Activated B cell treated with CpG ODN at 0.5 μM for 24 hours (primary cell): Measurements from ENCODE around the gene STK38L. TPM values are rescaled to one million over a fixed set of nuclear protein-coding genes. Genes with fewer than 3 reads are reported as not detected.

Experiments
- ATAC-seq: fragments of 200-7000 bp; cut with Tn5 transposase; one replicate; pipeline ENCODE4 v1.10.0; 2021; ENCODE audit warnings: low read depth, mild to moderate bottlenecking, moderate library complexity
- CTCF ChIA-PET: fragments of 350-600 bp; sonication (Branson Sonifier 250); formaldehyde crosslinking; loops from one replicate; lab custom pipeline; 2021; ENCODE audit warnings: antibody characterized with exemption; lab: Charles Lee
- POLR2A ChIA-PET: fragments of 350-600 bp; sonication (Branson Sonifier 250); formaldehyde crosslinking; loops from one replicate; lab custom pipeline; 2021; ENCODE audit warnings: antibody characterized with exemption; lab: Charles Lee
- DNase-seq: peaks from one replicate; pipeline ENCODE4 v3.0.0; 2022
- H3K27ac Mint-ChIP-seq: one replicate; pipeline ENCODE4 v1.8.0; 2020; ENCODE audit warnings: mixed read lengths
- H3K27me3 Mint-ChIP-seq: one replicate; pipeline ENCODE4 v1.8.0; 2021; ENCODE audit warnings: mixed read lengths
- H3K36me3 Mint-ChIP-seq: one replicate; pipeline ENCODE4 v1.8.0; 2021; ENCODE audit warnings: low read depth, mixed read lengths
- H3K4me1 Mint-ChIP-seq: one replicate; pipeline ENCODE4 v1.8.0; 2021; ENCODE audit warnings: mixed read lengths
- H3K4me3 Mint-ChIP-seq: one replicate; pipeline ENCODE4 v1.8.0; 2020; ENCODE audit warnings: mild to moderate bottlenecking, mixed read lengths
- H3K9me3 Mint-ChIP-seq: one replicate; pipeline ENCODE4 v1.8.0; 2020; ENCODE audit warnings: mixed read lengths
- intact Hi-C: fragments of 100-400 bp; cut with micrococcal nuclease; formaldehyde crosslinking; loops from one replicate; pipeline ENCODE4 v1.15.1; 2024
- total RNA-seq: library from RNA; stranded (reverse); gene quantifications from 2 replicates; pipeline ENCODE4 v1.2.3, GENCODE V29; 2022
- TF ChIP-seq, protein P1 (sequence below): fragments of 200-600 bp; IDR thresholded peaks from one replicate; pipeline ENCODE4 v1.8.0; 2022; ENCODE audit warnings: antibody characterized with exemption, mild to moderate bottlenecking

The STK38L gene
- total RNA-seq: 24.2 and 26.3 TPM in 2 replicates

GRCh38 chr12:27243804-27244688, at the start of gene STK38L:
STK38L (plus strand) TSS chr12:27244286; CDS start chr12:27297721, 53,435 bp downstream.
- ChIA-PET CTCF (interaction anchor here (0.7 to 1.1 kb wide), 4 partner anchors 61 to 229 kb away, joined by 3 to 5 read pairs (median 3); no protein-coding TSS in a partner anchor), POLR2A (interaction anchor here (0.8 to 2.8 kb wide), 11 partner anchors 17 to 231 kb away, joined by 3 to 13 read pairs (median 4); partner anchors contain the start of gene MED21)

GRCh38 chr12:27194644-27195043, 49.4 kb upstream of the STK38L start:
- no peaks in the 10 kb centered on the region for H3K9me3 Mint-ChIP-seq
- no peak for ATAC-seq
- ChIA-PET CTCF (no interaction called here), POLR2A (no interaction called here)
- TF ChIP-seq, protein P1, sequence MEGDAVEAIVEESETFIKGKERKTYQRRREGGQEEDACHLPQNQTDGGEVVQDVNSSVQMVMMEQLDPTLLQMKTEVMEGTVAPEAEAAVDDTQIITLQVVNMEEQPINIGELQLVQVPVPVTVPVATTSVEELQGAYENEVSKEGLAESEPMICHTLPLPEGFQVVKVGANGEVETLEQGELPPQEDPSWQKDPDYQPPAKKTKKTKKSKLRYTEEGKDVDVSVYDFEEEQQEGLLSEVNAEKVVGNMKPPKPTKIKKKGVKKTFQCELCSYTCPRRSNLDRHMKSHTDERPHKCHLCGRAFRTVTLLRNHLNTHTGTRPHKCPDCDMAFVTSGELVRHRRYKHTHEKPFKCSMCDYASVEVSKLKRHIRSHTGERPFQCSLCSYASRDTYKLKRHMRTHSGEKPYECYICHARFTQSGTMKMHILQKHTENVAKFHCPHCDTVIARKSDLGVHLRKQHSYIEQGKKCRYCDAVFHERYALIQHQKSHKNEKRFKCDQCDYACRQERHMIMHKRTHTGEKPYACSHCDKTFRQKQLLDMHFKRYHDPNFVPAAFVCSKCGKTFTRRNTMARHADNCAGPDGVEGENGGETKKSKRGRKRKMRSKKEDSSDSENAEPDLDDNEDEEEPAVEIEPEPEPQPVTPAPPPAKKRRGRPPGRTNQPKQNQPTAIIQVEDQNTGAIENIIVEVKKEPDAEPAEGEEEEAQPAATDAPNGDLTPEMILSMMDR: no peak
- no peaks in the 10 kb centered on the region for H3K27me3 Mint-ChIP-seq
- no peaks in the 10 kb centered on the region for H3K4me1 Mint-ChIP-seq
- intact Hi-C loops: no loop called here
- no peak overlapping the region for H3K4me3 Mint-ChIP-seq
- H3K36me3 Mint-ChIP-seq: no peaks in the 10 kb centered on the region
- no peak overlapping the region for H3K27ac Mint-ChIP-seq
- DNase-seq: no peak

More at GRCh38 chr12:27243804-27244688, at the start of gene STK38L:
- Mint-ChIP-seq H3K27me3 (no peaks in the 10 kb centered on the region), H3K9me3 (no peaks in the 10 kb centered on the region), H3K36me3 (peaks cover 4% of the 10 kb centered on the region), H3K4me1 (peaks cover 46% of the 10 kb centered on the region), H3K4me3 (peak within 1 kb of the TSS; percentile 98), H3K27ac (peak within 1 kb of the TSS; percentile 95)
- DNase-seq (peak; percentile 97), ATAC-seq (peak; percentile 97)
- TF ChIP-seq, protein P1: no peak
- intact Hi-C loops: loop anchor here (1.0 to 10.0 kb wide), 9 partner anchors 23 to 951 kb away; partner anchors contain the start of genes BMAL2, CCDC91, FGFR1OP2 and MED21

DNA sequence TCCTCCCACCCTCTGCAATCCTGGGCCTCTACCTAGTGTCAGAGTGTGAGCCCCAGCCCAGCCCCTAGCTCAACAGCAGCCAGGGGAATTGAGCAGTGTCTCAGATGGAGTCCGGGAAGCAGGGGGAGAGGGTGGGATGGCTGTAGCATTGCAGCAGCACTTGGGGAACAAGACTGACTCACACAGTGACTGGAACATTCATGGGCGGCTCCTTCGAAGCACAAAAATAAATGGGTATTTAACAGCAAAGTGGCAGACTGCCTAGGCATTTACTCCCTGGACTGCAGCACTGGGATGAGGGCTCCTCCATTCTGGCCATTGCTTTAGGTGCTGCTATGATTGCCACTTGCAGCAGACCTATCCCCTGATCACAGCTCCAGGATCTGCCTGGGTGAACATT, 46.0 kb upstream of the STK38L start:
- H3K9me3 Mint-ChIP-seq: no peaks in the 10 kb centered on the region
- H3K4me3 Mint-ChIP-seq: no peak overlapping the region
- H3K27ac Mint-ChIP-seq: no peak overlapping the region
- ChIA-PET POLR2A (no interaction called here), CTCF (no interaction called here)
- DNase-seq (no peak), ATAC-seq (no peak)
- no peaks in the 10 kb centered on the region for H3K27me3 Mint-ChIP-seq
- H3K4me1 Mint-ChIP-seq: no peaks in the 10 kb centered on the region
- no peaks in the 10 kb centered on the region for H3K36me3 Mint-ChIP-seq
- TF ChIP-seq, protein P1: no peak
- intact Hi-C loops: no loop called here

- no peak for DNase-seq
- no peak for ATAC-seq
- TF ChIP-seq, protein P1: no peak
- no peak overlapping the region for H3K4me3 Mint-ChIP-seq
- no peaks in the 10 kb centered on the region for H3K4me1 Mint-ChIP-seq
- H3K36me3 Mint-ChIP-seq: no peaks in the 10 kb centered on the region
- no peaks in the 10 kb centered on the region for H3K9me3 Mint-ChIP-seq
- H3K27me3 Mint-ChIP-seq: no peaks in the 10 kb centered on the region
- no peak overlapping the region for H3K27ac Mint-ChIP-seq
- intact Hi-C loops: no loop called here
- ChIA-PET POLR2A (no interaction called here), CTCF (no interaction called here)
These were observed 44.3 kb upstream of the STK38L start for GRCh38 chr12:27199638-27200300.

GRCh38 chr12:27201169-27201568, 42.9 kb upstream of the STK38L start:
- ChIA-PET POLR2A (no interaction called here), CTCF (no interaction called here)
- intact Hi-C loops: no loop called here
- no peaks in the 10 kb centered on the region for H3K36me3 Mint-ChIP-seq
- H3K4me1 Mint-ChIP-seq: no peaks in the 10 kb centered on the region
- ATAC-seq (no peak), DNase-seq (no peak)
- TF ChIP-seq, protein P1: no peak
- H3K27ac Mint-ChIP-seq: no peak overlapping the region
- H3K4me3 Mint-ChIP-seq: no peak overlapping the region
- H3K27me3 Mint-ChIP-seq: no peaks in the 10 kb centered on the region
- H3K9me3 Mint-ChIP-seq: no peaks in the 10 kb centered on the region
